ENCODE data around the gene TMEM132A. TPM values are rescaled to one million over a fixed set of nuclear protein-coding genes. Genes with fewer than 3 reads are reported as not detected.

Gene TMEM132A
- total and polyA plus RNA-seq, 4 experiments from 2014 or later = 0.78 to 0.93 TPM; not detected in 2

DNA sequence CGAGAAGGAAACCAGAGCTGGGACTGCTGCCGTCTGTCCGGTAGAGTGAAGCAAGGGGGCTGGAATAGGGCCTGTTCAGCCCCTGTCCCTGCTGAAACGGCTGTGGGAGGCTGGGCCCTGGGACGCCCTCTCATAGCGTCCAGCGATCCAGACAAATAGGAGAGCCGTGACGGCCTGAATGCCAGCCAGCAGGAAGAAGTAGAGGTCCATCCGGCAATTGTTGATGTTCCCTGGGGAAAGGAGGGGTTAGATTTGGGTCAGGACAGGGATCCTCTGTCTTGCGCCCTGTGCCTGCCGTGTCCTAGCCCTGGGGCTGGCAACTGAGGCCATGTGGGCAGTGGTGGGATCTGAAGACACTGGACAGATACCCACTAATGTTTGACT lies 12.9 kb downstream of the TMEM132A start:
- Mint-ChIP-seq H3K4me3 (no peak overlapping the region), H3K27me3 (peaks cover 0 to 7% of the 10 kb centered on the region in 2 donors)
- CTCF ChIA-PET (ENCODE audit: partially characterized antibody) = no interaction called here

DNA sequence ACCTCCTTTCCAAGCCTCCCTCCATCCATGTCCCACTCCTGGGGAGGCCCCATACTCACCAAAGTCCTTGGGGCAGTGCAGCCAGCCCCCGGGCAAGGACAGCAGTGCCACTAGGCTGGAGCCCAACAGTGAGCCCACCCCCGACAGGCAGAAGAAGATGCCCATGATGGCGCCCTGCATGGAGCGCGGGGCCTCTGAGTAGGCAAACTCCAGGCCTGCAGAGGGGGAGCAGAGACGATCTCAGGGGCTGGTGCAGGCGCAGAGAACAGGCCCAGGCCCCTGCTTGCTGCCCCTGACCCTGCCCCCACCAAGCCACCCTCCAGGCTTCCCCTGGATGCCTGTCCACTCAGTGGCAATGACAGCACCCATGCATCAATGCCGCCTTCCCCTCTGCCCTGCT lies 13.6 kb downstream of the TMEM132A start:
- no peaks in the 10 kb centered on the region for H3K36me3 Mint-ChIP-seq
- Histone ChIP-seq H3K27ac (ENCODE audit: low read depth, low read length) (no peak overlapping the region), H3K27me3 (ENCODE audit: insufficient read depth, low read length) (no peaks in the 10 kb centered on the region), H3K9me3 (ENCODE audit: control insufficient read depth in 1 of 2, low read length in 2 of 2) (no peaks in the 10 kb centered on the region), H3K36me3 (ENCODE audit: insufficient read depth, low read length) (no peaks in the 10 kb centered on the region), H3K4me1 (ENCODE audit: insufficient read depth, low read length) (no peaks in the 10 kb centered on the region), H3K4me3 (ENCODE audit: low read length in 2 of 2) (no peak overlapping the region)
- peaks cover 0 to 7% of the 10 kb centered on the region in 2 donors for H3K27me3 Mint-ChIP-seq
- peak overlapping the region in 1 of 7 donors; percentile 8 for H3K27ac Mint-ChIP-seq
- peaks cover 2 to 9% (median 3%) of the 10 kb centered on the region in 4 donors for H3K4me1 Mint-ChIP-seq
- ChIA-PET CTCF (ENCODE audit: partially characterized antibody) (no interaction called here), POLR2A (ENCODE audit: partially characterized antibody) (no interaction called here)
- H3K4me3 Mint-ChIP-seq = no peak overlapping the region
- DNase-seq = no peak
- H3K9me3 Mint-ChIP-seq = no peaks in the 10 kb centered on the region
- intact Hi-C loops (cut with micrococcal nuclease) = no loop called here

More for the DNA sequence above, 12.9 kb downstream of the TMEM132A start:
- H3K36me3 Mint-ChIP-seq = no peaks in the 10 kb centered on the region
- DNase-seq = no peak
- POLR2A ChIA-PET (ENCODE audit: partially characterized antibody) = no interaction called here
- no peak overlapping the region for H3K27ac ChIP-seq (ENCODE audit: low read depth, low read length)
- H3K4me1 Mint-ChIP-seq = peaks cover 2 to 9% (median 3%) of the 10 kb centered on the region in 4 donors
- no peaks in the 10 kb centered on the region for H3K36me3 ChIP-seq (ENCODE audit: insufficient read depth, low read length)
- peak overlapping the region in 1 of 7 donors; percentile 12 for H3K27ac Mint-ChIP-seq
- no peaks in the 10 kb centered on the region for H3K4me1 ChIP-seq (ENCODE audit: insufficient read depth, low read length)
- H3K9me3 Mint-ChIP-seq = no peaks in the 10 kb centered on the region
- no peak overlapping the region for H3K4me3 ChIP-seq (ENCODE audit: low read length in 2 of 2)
- H3K9me3 ChIP-seq (ENCODE audit: control insufficient read depth in 1 of 2, low read length in 2 of 2) = no peaks in the 10 kb centered on the region
- H3K27me3 ChIP-seq (ENCODE audit: insufficient read depth, low read length) = no peaks in the 10 kb centered on the region
- intact Hi-C loops (cut with micrococcal nuclease) = no loop called here

DNA sequence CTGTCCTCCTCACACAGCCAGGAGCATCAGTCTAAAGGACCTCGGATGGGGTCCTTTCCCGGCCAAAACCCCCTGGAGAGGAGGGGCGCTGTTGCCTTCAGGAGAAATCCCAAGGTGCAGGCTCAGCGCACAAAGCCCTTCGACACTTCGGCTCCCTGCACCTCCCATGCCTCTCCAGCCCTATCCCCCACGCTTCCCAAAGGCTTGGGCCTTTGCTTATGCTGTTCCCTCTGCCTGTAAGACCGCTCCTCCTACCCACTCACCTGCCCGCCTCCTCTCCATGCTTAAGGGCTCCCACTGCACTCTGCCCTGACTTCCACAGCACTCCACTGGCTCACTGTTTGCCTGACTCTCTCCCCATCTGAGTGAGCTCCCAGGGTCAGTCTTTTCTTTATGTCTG lies 14.2 kb downstream of the TMEM132A start:
- Mint-ChIP-seq H3K36me3 (no peaks in the 10 kb centered on the region), H3K27ac (peak overlapping the region in 1 of 7 donors; percentile 8), H3K27me3 (peaks cover 0 to 7% of the 10 kb centered on the region in 2 donors), H3K4me3 (no peak overlapping the region), H3K4me1 (peaks cover 2 to 9% (median 3%) of the 10 kb centered on the region in 4 donors), H3K9me3 (no peaks in the 10 kb centered on the region)
- Histone ChIP-seq H3K4me1 (ENCODE audit: insufficient read depth, low read length) (no peaks in the 10 kb centered on the region), H3K36me3 (ENCODE audit: insufficient read depth, low read length) (no peaks in the 10 kb centered on the region), H3K4me3 (ENCODE audit: low read length in 2 of 2) (no peak overlapping the region), H3K27ac (ENCODE audit: low read depth, low read length) (no peak overlapping the region), H3K9me3 (ENCODE audit: control insufficient read depth in 1 of 2, low read length in 2 of 2) (no peaks in the 10 kb centered on the region), H3K27me3 (ENCODE audit: insufficient read depth, low read length) (no peaks in the 10 kb centered on the region)
- ChIA-PET POLR2A (ENCODE audit: partially characterized antibody) (no interaction called here), CTCF (ENCODE audit: partially characterized antibody) (no interaction called here)
- intact Hi-C loops (cut with micrococcal nuclease) = no loop called here
- DNase-seq = no peak

DNA sequence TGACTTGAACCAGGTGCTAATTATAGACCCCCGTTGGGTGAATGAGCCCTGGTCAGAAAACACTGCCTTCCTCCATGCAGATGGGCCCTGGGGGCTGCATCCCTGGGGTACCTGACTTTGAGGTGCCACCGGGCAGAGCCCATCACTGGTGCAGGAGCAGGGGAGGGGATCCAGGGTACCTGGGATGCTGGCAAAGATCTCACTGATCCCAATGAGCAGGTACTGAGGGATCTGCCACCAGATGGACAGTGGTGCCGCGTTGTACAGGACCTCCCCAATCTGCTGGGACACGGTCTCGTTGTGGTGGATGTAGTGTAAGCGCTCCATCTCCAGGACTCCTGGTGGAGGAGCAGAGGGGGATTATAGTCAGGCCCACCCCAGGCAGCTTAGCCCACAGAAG lies 15.0 kb downstream of the TMEM132A start:
- no peaks in the 10 kb centered on the region for H3K36me3 Mint-ChIP-seq
- ChIA-PET POLR2A (ENCODE audit: partially characterized antibody) (no interaction called here), CTCF (ENCODE audit: partially characterized antibody) (interaction anchor here (1.1 to 1.4 kb wide), 2 partner anchors 8 to 21 kb away, joined by 3 read pairs; no protein-coding TSS in a partner anchor)
- H3K4me3 ChIP-seq (ENCODE audit: low read length in 2 of 2) = no peak overlapping the region
- H3K4me3 Mint-ChIP-seq = no peak overlapping the region
- H3K9me3 ChIP-seq (ENCODE audit: control insufficient read depth in 1 of 2, low read length in 2 of 2) = no peaks in the 10 kb centered on the region
- H3K27ac ChIP-seq (ENCODE audit: low read depth, low read length) = no peak overlapping the region
- no peaks in the 10 kb centered on the region for H3K9me3 Mint-ChIP-seq
- H3K4me1 Mint-ChIP-seq = peaks cover 2 to 9% (median 3%) of the 10 kb centered on the region in 4 donors
- intact Hi-C loops (cut with micrococcal nuclease) = no loop called here
- H3K27me3 ChIP-seq (ENCODE audit: insufficient read depth, low read length) = no peaks in the 10 kb centered on the region
- no peak overlapping the region for H3K27ac Mint-ChIP-seq
- peaks cover 3 to 4% of the 10 kb centered on the region in 2 donors for H3K27me3 Mint-ChIP-seq
- H3K36me3 ChIP-seq (ENCODE audit: insufficient read depth, low read length) = no peaks in the 10 kb centered on the region
- H3K4me1 ChIP-seq (ENCODE audit: insufficient read depth, low read length) = no peaks in the 10 kb centered on the region
- no peak for DNase-seq

DNA sequence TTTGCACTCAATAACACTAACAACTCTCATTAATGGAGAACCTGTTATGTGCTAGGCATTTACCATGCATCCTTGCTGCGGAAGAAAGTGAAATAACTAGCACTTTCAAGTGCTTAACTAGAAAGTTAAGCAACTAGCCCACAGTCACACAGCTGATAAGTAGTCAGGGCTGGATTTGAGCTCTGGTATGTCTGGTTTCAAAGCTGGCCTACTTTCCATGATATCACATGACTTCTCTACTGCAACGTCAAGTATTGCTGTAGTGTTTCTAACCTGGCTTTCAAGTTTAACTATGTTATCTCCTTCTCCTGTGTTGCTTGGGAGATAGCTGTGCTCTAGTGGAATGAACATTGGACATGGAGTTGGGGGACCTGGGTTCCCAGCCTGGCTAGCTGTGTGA lies 15.6 kb downstream of the TMEM132A start:
- peaks cover 2 to 9% (median 3%) of the 10 kb centered on the region in 4 donors for H3K4me1 Mint-ChIP-seq
- H3K36me3 Mint-ChIP-seq = no peaks in the 10 kb centered on the region
- H3K9me3 Mint-ChIP-seq = no peaks in the 10 kb centered on the region
- Histone ChIP-seq H3K4me3 (ENCODE audit: low read length in 2 of 2) (no peak overlapping the region), H3K27me3 (ENCODE audit: insufficient read depth, low read length) (no peaks in the 10 kb centered on the region), H3K9me3 (ENCODE audit: control insufficient read depth in 1 of 2, low read length in 2 of 2) (no peaks in the 10 kb centered on the region), H3K4me1 (ENCODE audit: insufficient read depth, low read length) (no peaks in the 10 kb centered on the region), H3K27ac (ENCODE audit: low read depth, low read length) (no peak overlapping the region), H3K36me3 (ENCODE audit: insufficient read depth, low read length) (no peaks in the 10 kb centered on the region)
- H3K27me3 Mint-ChIP-seq = peaks cover 3% of the 10 kb centered on the region in 2 donors
- CTCF ChIA-PET (ENCODE audit: partially characterized antibody) = interaction anchor here (0.8 to 1.4 kb wide), 4 partner anchors 9 to 108 kb away, joined by 3 to 4 read pairs (median 3); no protein-coding TSS in a partner anchor
- DNase-seq = no peak
- peak overlapping the region in 1 of 7 donors; percentile 28 for H3K27ac Mint-ChIP-seq
- no peak overlapping the region for H3K4me3 Mint-ChIP-seq
- POLR2A ChIA-PET (ENCODE audit: partially characterized antibody) = interaction anchor here (0.9 to 1.2 kb wide), 2 partner anchors 10 to 195 kb away, joined by 3 read pairs; no protein-coding TSS in a partner anchor
- intact Hi-C loops (cut with micrococcal nuclease) = no loop called here

DNA sequence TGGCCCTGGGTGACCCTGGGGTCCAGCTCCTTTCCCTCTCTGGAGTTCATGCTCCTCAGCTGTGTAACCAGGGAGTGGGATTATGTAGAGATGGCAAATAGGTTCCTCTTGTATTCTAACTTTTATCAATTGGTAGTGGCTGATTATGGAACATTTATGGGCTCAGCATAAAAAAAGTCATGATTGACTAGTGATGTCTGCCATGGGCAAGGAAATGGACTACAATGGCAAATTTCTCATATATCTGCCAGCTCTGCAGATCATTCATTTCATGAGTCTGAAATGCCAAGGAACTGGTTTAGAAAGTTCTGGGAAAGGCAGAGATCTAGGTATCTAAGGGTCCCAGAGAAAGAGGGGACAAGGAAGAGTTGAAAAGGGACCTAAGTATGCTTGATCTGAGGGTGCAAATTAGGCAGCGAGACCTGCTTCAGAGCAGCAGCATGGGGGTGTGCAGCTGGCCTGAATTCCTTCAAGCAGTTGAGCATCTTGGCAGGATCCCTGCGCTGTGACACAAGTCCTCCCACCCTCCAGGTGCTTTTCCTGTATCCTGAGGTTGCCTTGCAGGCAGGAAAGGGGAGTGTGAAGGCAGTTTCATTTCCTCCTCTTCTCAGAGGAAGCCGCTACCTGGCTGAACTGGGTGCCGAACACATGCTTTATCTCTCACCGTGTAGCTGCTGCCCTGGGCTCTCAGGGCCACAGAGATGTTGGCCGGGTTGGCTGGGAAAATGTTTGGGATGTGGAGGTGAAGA lies 17.3 kb downstream of the TMEM132A start:
- no peak overlapping the region for H3K4me3 ChIP-seq (ENCODE audit: low read length in 2 of 2)
- POLR2A ChIA-PET (ENCODE audit: partially characterized antibody) = interaction anchor here (0.7 kb wide), 1 partner anchor 32 kb away, joined by 3 read pairs; no protein-coding TSS in a partner anchor
- no peaks in the 10 kb centered on the region for H3K4me1 ChIP-seq (ENCODE audit: insufficient read depth, low read length)
- CTCF ChIA-PET (ENCODE audit: partially characterized antibody) = interaction anchor here (2.0 kb wide), 1 partner anchor 25 kb away, joined by 5 read pairs; no protein-coding TSS in a partner anchor
- Mint-ChIP-seq H3K27me3 (peaks cover 0 to 3% of the 10 kb centered on the region in 2 donors), H3K27ac (no peak overlapping the region), H3K9me3 (peaks cover 0 to 2% (median 0%) of the 10 kb centered on the region in 8 donors), H3K36me3 (no peaks in the 10 kb centered on the region), H3K4me3 (no peak overlapping the region), H3K4me1 (peaks cover 2 to 9% (median 3%) of the 10 kb centered on the region in 4 donors)
- H3K27me3 ChIP-seq (ENCODE audit: insufficient read depth, low read length) = no peaks in the 10 kb centered on the region
- no peak overlapping the region for H3K27ac ChIP-seq (ENCODE audit: low read depth, low read length)
- H3K9me3 ChIP-seq (ENCODE audit: control insufficient read depth in 1 of 2, low read length in 2 of 2) = no peaks in the 10 kb centered on the region
- intact Hi-C loops (cut with micrococcal nuclease) = no loop called here
- DNase-seq = no peak
- no peaks in the 10 kb centered on the region for H3K36me3 ChIP-seq (ENCODE audit: insufficient read depth, low read length)

DNA sequence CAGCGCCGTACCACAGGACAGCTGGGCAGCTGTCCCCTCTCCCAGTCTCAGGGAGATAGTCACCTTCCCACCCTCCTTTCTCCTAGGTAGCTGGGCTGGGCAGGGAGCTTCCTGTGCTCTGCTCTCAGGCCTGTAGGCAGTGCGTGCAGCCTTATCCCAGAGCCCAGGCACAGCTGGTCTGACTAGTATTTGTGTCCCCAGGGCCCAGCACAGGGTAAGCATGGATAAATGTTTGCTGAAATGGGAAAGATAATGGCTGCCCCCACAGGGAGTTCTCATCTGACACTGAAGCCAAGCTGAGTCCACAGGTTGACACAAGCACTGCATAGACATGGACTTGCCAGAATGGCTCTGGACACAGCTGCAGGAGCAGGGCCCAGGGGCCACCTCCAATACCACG lies 18.0 kb downstream of the TMEM132A start:
- Histone ChIP-seq H3K9me3 (ENCODE audit: control insufficient read depth in 1 of 2, low read length in 2 of 2) (no peaks in the 10 kb centered on the region), H3K27me3 (ENCODE audit: insufficient read depth, low read length) (no peaks in the 10 kb centered on the region), H3K4me1 (ENCODE audit: insufficient read depth, low read length) (no peaks in the 10 kb centered on the region), H3K27ac (ENCODE audit: low read depth, low read length) (no peak overlapping the region), H3K4me3 (ENCODE audit: low read length in 2 of 2) (no peak overlapping the region), H3K36me3 (ENCODE audit: insufficient read depth, low read length) (no peaks in the 10 kb centered on the region)
- peaks cover 0 to 2% (median 0%) of the 10 kb centered on the region in 8 donors for H3K9me3 Mint-ChIP-seq
- CTCF ChIA-PET (ENCODE audit: partially characterized antibody) = interaction anchor here (2.0 kb wide), 1 partner anchor 26 kb away, joined by 5 read pairs; no protein-coding TSS in a partner anchor
- peak overlapping the region in 2 of 7 donors; percentile 42 to 59 for H3K27ac Mint-ChIP-seq
- peak overlapping the region in 1 of 8 donors; percentile 18 for H3K4me3 Mint-ChIP-seq
- peaks cover 0 to 3% of the 10 kb centered on the region in 2 donors for H3K27me3 Mint-ChIP-seq
- intact Hi-C loops (cut with micrococcal nuclease) = no loop called here
- peaks cover 2 to 9% (median 3%) of the 10 kb centered on the region in 4 donors for H3K4me1 Mint-ChIP-seq
- POLR2A ChIA-PET (ENCODE audit: partially characterized antibody) = interaction anchor here (0.7 kb wide), 1 partner anchor 32 kb away, joined by 3 read pairs; no protein-coding TSS in a partner anchor
- no peaks in the 10 kb centered on the region for H3K36me3 Mint-ChIP-seq
- no peak for DNase-seq
